Measurements from ENCODE around the gene FRY. TPM values are rescaled to one million over a fixed set of nuclear protein-coding genes. Genes with fewer than 3 reads are reported as not detected.

The FRY gene
- total RNA-seq, 1 donor: 12.3 TPM

GRCh38 chr13:32237681-32238080, 206.1 kb downstream of the FRY start:
- Histone ChIP-seq H4K20me1 (ENCODE audit: insufficient read depth, low read length) (no peaks in the 10 kb centered on the region), H3K4me3 (ENCODE audit: insufficient read depth, low read length) (no peak overlapping the region), H3K27me3 (ENCODE audit: insufficient read depth, low read length) (no peaks in the 10 kb centered on the region), H3K27ac (ENCODE audit: low read depth, low read length) (no peak overlapping the region), H2AFZ (ENCODE audit: low read length) (no peak overlapping the region), H3K36me3 (ENCODE audit: insufficient read depth, low read length) (peaks cover 9% of the 10 kb centered on the region), H3K4me2 (ENCODE audit: insufficient read depth, low read length) (no peak overlapping the region), H3K9me3 (ENCODE audit: low read depth, low read length) (no peaks in the 10 kb centered on the region), H3K79me2 (ENCODE audit: insufficient read depth, low read length) (no peaks in the 10 kb centered on the region), H3K4me1 (ENCODE audit: insufficient read depth, low read length) (no peaks in the 10 kb centered on the region)
- no peak for DNase-seq (ENCODE audit: insufficient read length, low spot score, missing footprints)
- no peak for TF ChIP-seq CTCF (IDR thresholded peaks at IDR 0.05; ENCODE audit: extremely low read depth, low read depth, low read length)

- Histone ChIP-seq H3K27me3 (ENCODE audit: insufficient read depth, low read length) (no peaks in the 10 kb centered on the region), H2AFZ (ENCODE audit: low read length) (no peak overlapping the region), H4K20me1 (ENCODE audit: insufficient read depth, low read length) (no peaks in the 10 kb centered on the region), H3K4me3 (ENCODE audit: insufficient read depth, low read length) (no peak overlapping the region), H3K36me3 (ENCODE audit: insufficient read depth, low read length) (peaks cover 10% of the 10 kb centered on the region), H3K9me3 (ENCODE audit: low read depth, low read length) (no peaks in the 10 kb centered on the region), H3K4me1 (ENCODE audit: insufficient read depth, low read length) (no peaks in the 10 kb centered on the region), H3K27ac (ENCODE audit: low read depth, low read length) (no peak overlapping the region), H3K79me2 (ENCODE audit: insufficient read depth, low read length) (no peaks in the 10 kb centered on the region), H3K4me2 (ENCODE audit: insufficient read depth, low read length) (no peak overlapping the region)
- TF ChIP-seq CTCF (IDR thresholded peaks at IDR 0.05; ENCODE audit: extremely low read depth, low read depth, low read length): no peak
- no peak for DNase-seq (ENCODE audit: insufficient read length, low spot score, missing footprints)
Measured at GRCh38 chr13:32243695-32244094, 212.1 kb downstream of the FRY start.

GRCh38 chr13:32245555-32245954, 214.0 kb downstream of the FRY start:
- Histone ChIP-seq H2AFZ (ENCODE audit: low read length) (no peak overlapping the region), H3K4me2 (ENCODE audit: insufficient read depth, low read length) (no peak overlapping the region), H3K27me3 (ENCODE audit: insufficient read depth, low read length) (no peaks in the 10 kb centered on the region), H3K9me3 (ENCODE audit: low read depth, low read length) (no peaks in the 10 kb centered on the region), H3K27ac (ENCODE audit: low read depth, low read length) (no peak overlapping the region), H3K36me3 (ENCODE audit: insufficient read depth, low read length) (peaks cover 12% of the 10 kb centered on the region), H3K79me2 (ENCODE audit: insufficient read depth, low read length) (no peaks in the 10 kb centered on the region), H3K4me1 (ENCODE audit: insufficient read depth, low read length) (no peaks in the 10 kb centered on the region), H3K4me3 (ENCODE audit: insufficient read depth, low read length) (no peak overlapping the region), H4K20me1 (ENCODE audit: insufficient read depth, low read length) (no peaks in the 10 kb centered on the region)
- no peak for TF ChIP-seq CTCF (IDR thresholded peaks at IDR 0.05; ENCODE audit: extremely low read depth, low read depth, low read length)
- DNase-seq (ENCODE audit: insufficient read length, low spot score, missing footprints): no peak

DNA sequence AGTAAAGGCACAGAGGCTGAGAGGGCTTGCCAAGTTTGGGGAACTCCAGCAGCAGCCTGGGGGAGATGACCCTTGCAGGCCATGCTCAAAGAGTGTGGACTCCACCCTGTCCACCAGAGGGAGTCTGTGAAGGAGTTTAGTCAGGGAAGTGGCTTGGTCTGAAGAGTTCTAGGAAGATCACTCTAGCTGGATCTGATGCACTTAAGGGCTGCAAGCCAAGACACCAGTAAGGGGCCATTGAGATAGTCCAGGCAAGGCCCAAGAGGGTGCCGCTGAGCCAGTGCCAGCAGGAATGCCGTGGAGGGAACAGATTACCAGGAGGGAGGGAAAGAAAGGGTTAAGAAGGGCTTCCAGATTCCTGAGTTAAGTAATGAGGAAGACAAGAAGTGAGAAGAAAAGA, 214.9 kb downstream of the FRY start:
- Histone ChIP-seq H3K79me2 (ENCODE audit: insufficient read depth, low read length) (no peaks in the 10 kb centered on the region), H3K9me3 (ENCODE audit: low read depth, low read length) (no peaks in the 10 kb centered on the region), H3K27ac (ENCODE audit: low read depth, low read length) (no peak overlapping the region), H4K20me1 (ENCODE audit: insufficient read depth, low read length) (no peaks in the 10 kb centered on the region), H3K27me3 (ENCODE audit: insufficient read depth, low read length) (no peaks in the 10 kb centered on the region), H2AFZ (ENCODE audit: low read length) (no peak overlapping the region), H3K36me3 (ENCODE audit: insufficient read depth, low read length) (peaks cover 10% of the 10 kb centered on the region), H3K4me1 (ENCODE audit: insufficient read depth, low read length) (no peaks in the 10 kb centered on the region), H3K4me2 (ENCODE audit: insufficient read depth, low read length) (no peak overlapping the region), H3K4me3 (ENCODE audit: insufficient read depth, low read length) (no peak overlapping the region)
- peak; percentile 89 for TF ChIP-seq CTCF (IDR thresholded peaks at IDR 0.05; ENCODE audit: extremely low read depth, low read depth, low read length)
- peak; percentile 86 for DNase-seq (ENCODE audit: insufficient read length, low spot score, missing footprints)
